Non-pigmented ciliary epithelial cell (primary cell): Measurements from ENCODE around the gene PRRG3.

Source experiments
- DNase-seq: peaks from one replicate; pipeline ENCODE4 v3.0.0-alpha.2; 2010; ENCODE audit warnings: low read depth

The PRRG3 gene

GRCh38 chrX:151743651-151744470 is 48.6 kb downstream of the PRRG3 start:
- no peak for DNase-seq

GRCh38 chrX:151745651-151746050 is 50.4 kb downstream of the PRRG3 start:
- DNase-seq = no peak

GRCh38 chrX:151746502-151746901 is 51.2 kb downstream of the PRRG3 start:
- DNase-seq = no peak

- no peak for DNase-seq
These were observed 55.3 kb downstream of the PRRG3 start for GRCh38 chrX:151750511-151750910.

GRCh38 chrX:151752847-151753246 is 57.6 kb downstream of the PRRG3 start:
- DNase-seq = no peak

GRCh38 chrX:151753313-151754046 is 58.2 kb downstream of the PRRG3 start:
- DNase-seq = no peak

GRCh38 chrX:151754047-151754429 is 58.8 kb downstream of the PRRG3 start:
- peak; percentile 41 for DNase-seq

- no peak for DNase-seq
These were observed 59.5 kb downstream of the PRRG3 start for GRCh38 chrX:151754641-151755215.
